Upper lobe of left lung (tissue), 4 donors: ENCODE data around the gene CCNB3.

Experiments used
- CTCF ChIP-seq, 6 experiments: fragments of 450-650 bp in 4 of 6; fragments of 200-600 bp in 2 of 6; sonication (generic) in 2 of 6; IDR thresholded peaks; one replicate each; pipeline ENCODE4 v1.5.1; 2016 to 2019; ENCODE audit warnings: antibody characterized with exemption in 6 of 6
- EP300 ChIP-seq, 4 donors: sonication (generic); formaldehyde crosslinking; IDR thresholded peaks; one replicate each; pipeline ENCODE4 v1.5.1; 2017; ENCODE audit warnings: antibody characterized with exemption in 4 of 4, control low read depth in 2 of 4
- POLR2A ChIP-seq, 4 donors: fragments of 450-650 bp; IDR thresholded peaks; one replicate each; pipeline ENCODE4 v1.5.1; 2016 to 2017; ENCODE audit warnings: antibody characterized with exemption in 4 of 4, mild to moderate bottlenecking in 2 of 4
- POLR2AphosphoS5 ChIP-seq, 2 donors: sonication (generic); formaldehyde crosslinking; IDR thresholded peaks; one replicate each; pipeline ENCODE4 v1.5.1; 2017; ENCODE audit warnings: antibody characterized with exemption in 2 of 2

- no peak for TF ChIP-seq CTCF (IDR thresholded peaks at IDR 0.05)
- TF ChIP-seq POLR2A (IDR thresholded peaks at IDR 0.05) = no peak
- TF ChIP-seq EP300 (IDR thresholded peaks at IDR 0.05) = no peak
- no peak for TF ChIP-seq POLR2AphosphoS5 (IDR thresholded peaks at IDR 0.05)
These were observed 15.5 kb upstream of the CCNB3 start for GRCh38 chrX:50188859-50189600.
